HCT116 (cell line): ENCODE data around the gene PITPNM1. TPM values are rescaled to one million over a fixed set of nuclear protein-coding genes. Genes with fewer than 3 reads are reported as not detected.

Experiments
- ATAC-seq: fragments of 200-7000 bp; cut with Tn5 transposase; 2 replicates; pipeline ENCODE4 v1.9.1; 2020; ENCODE audit warnings: mild to moderate bottlenecking, moderate library complexity
- BruUV-seq: library from RNA; stranded (reverse); fragments of 400-500 nt; replicated peaks from 2 replicates; lab custom pipeline; 2021; lab: Mats Ljungman, UMichigan
- CTCF ChIA-PET: fragments of 300-600 bp; sonication (Branson Sonifier 250); formaldehyde crosslinking; loops from one replicate; lab custom pipeline; 2021; ENCODE audit warnings: antibody characterized with exemption; lab: Charles Lee
- POLR2A ChIA-PET: fragments of 300-600, 350-600 bp; sonication (Branson Sonifier 250); formaldehyde crosslinking; loops from one replicate; lab custom pipeline; 2021; ENCODE audit warnings: antibody characterized with exemption; lab: Charles Lee
- RAD21 ChIA-PET, 2 experiments: fragments of 300-600 bp; sonication (Branson Sonifier 250); formaldehyde crosslinking; loops; one replicate each; lab custom pipeline; 2023; ENCODE audit warnings: low total read pairs in 2 of 2; ENCODE audit not compliant: uncharacterized antibody in 2 of 2, unreplicated experiment in 2 of 2, low non-redundant PET in 1 of 2; lab: Charles Lee
- DNase-seq: peaks from one replicate; pipeline ENCODE4 v3.0.0-alpha.2; 2010; ENCODE audit warnings: low read depth, low spot score
- H2AFZ ChIP-seq: fragments of 200-600 bp; shearing (Covaris generic), sonication (generic); 2 replicates; pipeline ENCODE4 v1.6.1; 2017; ENCODE audit warnings: low read depth, mixed run types, mixed read lengths, antibody characterized with exemption, low read length; ENCODE audit not compliant: poor library complexity, severe bottlenecking
- H3K27ac ChIP-seq: 2 replicates; pipeline ENCODE4 v1.5.1; 2012; ENCODE audit warnings: low read depth, low read length
- H3K27me3 ChIP-seq: fragments of 200-600 bp; sonication (generic); 2 replicates; pipeline ENCODE4 v1.6.1; 2016; ENCODE audit warnings: mixed run types, low read length, mixed read lengths; ENCODE audit not compliant: insufficient read depth
- H3K36me3 ChIP-seq, 2 experiments: fragments of 200-500 bp in 1 of 2; fragments of 200-600 bp in 1 of 2; sonication (Bioruptor generic) in 1 of 2; sonication (generic) in 1 of 2; 2 replicates each; pipeline versions ENCODE4 v1.5.1 to v1.6.1; 2014 to 2016; ENCODE audit warnings: low read length in 2 of 2, inconsistent platforms in 1 of 2, mixed read lengths in 1 of 2, mixed run types in 1 of 2; ENCODE audit not compliant: insufficient read depth in 2 of 2, control insufficient read depth in 1 of 2
- H3K4me1 ChIP-seq, 2 experiments: fragments of 200-600 bp in 1 of 2; sonication (generic) in 1 of 2; 2 replicates each; pipeline versions ENCODE4 v1.5.1 to v1.6.1; 2012 to 2017; ENCODE audit warnings: low read length in 2 of 2, inconsistent platforms in 1 of 2, mild to moderate bottlenecking in 1 of 2, mixed read lengths in 1 of 2, mixed run types in 1 of 2, moderate library complexity in 1 of 2; ENCODE audit not compliant: insufficient read depth in 2 of 2, control insufficient read depth in 1 of 2
- H3K4me2 ChIP-seq: fragments of 200-600 bp; sonication (generic); 2 replicates; pipeline ENCODE4 v1.6.1; 2017; ENCODE audit warnings: mixed run types, low read length, mixed read lengths
- H3K4me3 ChIP-seq, 2 experiments: fragments of 200-600 bp in 1 of 2; sonication (generic) in 1 of 2; replicated peaks in 1 of 2; 2 replicates each; pipeline ENCODE4 v1.5.1; 2011 to 2016; ENCODE audit warnings: low read length in 2 of 2, control low read depth in 1 of 2, low read depth in 1 of 2, mild to moderate bottlenecking in 1 of 2, mixed read lengths in 1 of 2, mixed run types in 1 of 2
- H3K79me2 ChIP-seq: fragments of 200-600 bp; sonication (generic); 2 replicates; pipeline ENCODE4 v1.6.1; 2017; ENCODE audit warnings: mild to moderate bottlenecking, mixed run types, low read length, moderate library complexity, mixed read lengths; ENCODE audit not compliant: insufficient read depth
- H3K9ac ChIP-seq: fragments of 200-600 bp; sonication (generic); 2 replicates; pipeline ENCODE4 v1.6.1; 2016; ENCODE audit warnings: low read length, mixed read lengths
- H3K9me2 ChIP-seq: fragments of 200-600 bp; sonication (generic), shearing (Covaris generic); 2 replicates; pipeline ENCODE4 v1.6.1; 2017; ENCODE audit warnings: mixed run types, mild to moderate bottlenecking, moderate library complexity; ENCODE audit not compliant: insufficient read depth
- H3K9me3 ChIP-seq, 2 experiments: fragments of 200-500 bp in 1 of 2; fragments of 200-600 bp in 1 of 2; sonication (Bioruptor generic) in 1 of 2; sonication (generic) in 1 of 2; 2 replicates each; pipeline ENCODE4 v1.6.1; 2014 to 2017; ENCODE audit warnings: low read length in 2 of 2, mixed read lengths in 2 of 2, inconsistent platforms in 1 of 2, low read depth in 1 of 2, mild to moderate bottlenecking in 1 of 2, mixed run types in 1 of 2, moderate library complexity in 1 of 2; ENCODE audit not compliant: control insufficient read depth in 1 of 2, insufficient read depth in 1 of 2
- H4K20me1 ChIP-seq: fragments of 200-600 bp; sonication (generic), shearing (Covaris generic); 2 replicates; pipeline ENCODE4 v1.6.1; 2017; ENCODE audit warnings: mixed run types, mild to moderate bottlenecking, moderate library complexity; ENCODE audit not compliant: insufficient read depth
- ATF3 ChIP-seq: IDR thresholded peaks from 2 replicates; pipeline ENCODE4 v1.6.1; 2012
- CEBPB ChIP-seq: IDR thresholded peaks from 2 replicates; pipeline ENCODE4 v1.6.1; 2012; ENCODE audit warnings: low read depth
- CTCF ChIP-seq, 3 experiments: fragments of 200-600 bp in 1 of 3; sonication (generic) in 1 of 3; IDR thresholded peaks in 2 of 3; conservative IDR thresholded peaks in 1 of 3; 2 replicates each; pipeline ENCODE4 v1.5.1; 2012 to 2017; ENCODE audit warnings: low read depth in 2 of 3, low read length in 2 of 3, antibody characterized with exemption in 1 of 3, borderline replicate concordance in 1 of 3, control low read depth in 1 of 3, mild to moderate bottlenecking in 1 of 3, mixed read lengths in 1 of 3, mixed run types in 1 of 3, moderate library complexity in 1 of 3; ENCODE audit not compliant: insufficient read depth in 1 of 3
- EGR1 ChIP-seq: IDR thresholded peaks from 2 replicates; pipeline ENCODE4 v1.6.1; 2012; ENCODE audit warnings: low read depth
- EZH2 ChIP-seq: fragments of 200-600 bp; sonication (generic); IDR thresholded peaks from 2 replicates; pipeline ENCODE4 v1.6.1; 2017; ENCODE audit warnings: antibody characterized with exemption, mixed run types
- EZH2phosphoT487 ChIP-seq: fragments of 200-600 bp; IDR thresholded peaks from 2 replicates; pipeline ENCODE4 v1.6.1; 2018; ENCODE audit warnings: antibody characterized with exemption, borderline replicate concordance
- JUND ChIP-seq: IDR thresholded peaks from 2 replicates; pipeline ENCODE4 v1.6.1; 2012
- MAX ChIP-seq: IDR thresholded peaks from 2 replicates; pipeline ENCODE4 v1.6.1; 2012
- POLR2A ChIP-seq: IDR thresholded peaks from 2 replicates; pipeline ENCODE4 v1.7.0; 2011; ENCODE audit warnings: borderline replicate concordance; ENCODE audit not compliant: insufficient read depth, insufficient read length; ENCODE audit errors: extremely low read depth
- POLR2AphosphoS5 ChIP-seq: IDR thresholded peaks from 2 replicates; pipeline ENCODE4 v1.6.1; 2011; ENCODE audit warnings: mild to moderate bottlenecking, low read depth, low read length, moderate library complexity
- RAD21 ChIP-seq: IDR thresholded peaks from 2 replicates; pipeline ENCODE4 v1.6.1; 2012; ENCODE audit warnings: low read depth, mild to moderate bottlenecking
- SIN3A ChIP-seq: IDR thresholded peaks from 2 replicates; pipeline ENCODE4 v1.6.1; 2012; ENCODE audit warnings: low read depth
- SP1 ChIP-seq: IDR thresholded peaks from 2 replicates; pipeline ENCODE4 v1.6.1; 2012; ENCODE audit warnings: low read depth
- SRF ChIP-seq: IDR thresholded peaks from 2 replicates; pipeline ENCODE4 v1.6.1; 2012; ENCODE audit warnings: low read depth
- YY1 ChIP-seq: IDR thresholded peaks from 2 replicates; pipeline ENCODE4 v1.6.1; 2011; ENCODE audit warnings: low read length, low read depth, moderate library complexity, mild to moderate bottlenecking; ENCODE audit not compliant: insufficient replicate concordance; ENCODE audit errors: extremely low read depth
- ZFX ChIP-seq: fragments of 450-650 bp; IDR thresholded peaks from 2 replicates; pipeline ENCODE4 v1.6.1; 2017
- ZNF274 ChIP-seq: fragments of 200-500 bp; sonication (Bioruptor generic); IDR thresholded peaks from 2 replicates; pipeline ENCODE4 v1.6.1; 2014; ENCODE audit warnings: mild to moderate bottlenecking, low read depth, low read length, inconsistent platforms
- intact Hi-C: fragments of 100-400 bp; cut with micrococcal nuclease; formaldehyde crosslinking; loops from 2 replicates; pipeline ENCODE4 v1.10.0; 2022
- total RNA-seq: library from RNA; stranded (reverse); gene quantifications from one replicate; pipeline ENCODE4 v1.2.1, GENCODE V29; 2021; ENCODE audit not compliant: unreplicated experiment

The PITPNM1 gene
- total RNA-seq, 1 experiment from 2014 or later = 79.5 TPM

- TF ChIP-seq CEBPB (no peak), EZH2phosphoT487 (no peak), POLR2A (no peak), ZNF274 (no peak), RAD21 (no peak), EGR1 (no peak), SP1 (no peak)
- TF ChIP-seq, all 23 proteins: peak for 0
Observed at GRCh38 chr11:67489203-67489884, 15.8 kb downstream of the PITPNM1 start (continued).

- CTCF ChIA-PET = interaction anchor here (1.2 kb wide), 1 partner anchor 85 kb away, joined by 3 read pairs; the partner anchor contains the start of gene PPP1CA
- no peaks in the 10 kb centered on the region; a peak in 1 of 4 replicates for H3K36me3 ChIP-seq
Observed at GRCh38 chr11:67486481-67487195, 18.5 kb downstream of the PITPNM1 start.

More at GRCh38 chr11:67486481-67487195, 18.5 kb downstream of the PITPNM1 start:
- Histone ChIP-seq H4K20me1 (no peaks in the 10 kb centered on the region), H3K9me3 (no peaks in the 10 kb centered on the region), H3K4me1 (peaks cover 7 to 28% of the 10 kb centered on the region in 2 experiments; a peak in 3 of 4 replicates), H3K9ac (no peak overlapping the region), H3K27ac (peak overlapping the region; percentile 25; the same call in 1 of the 2 replicates), H3K4me2 (peak overlapping the region; percentile 36), H3K79me2 (peaks cover 7% of the 10 kb centered on the region; the same call in 1 of the 2 replicates), H3K4me3 (no peak overlapping the region), H2AFZ (no peak overlapping the region), H3K9me2 (no peaks in the 10 kb centered on the region), H3K27me3 (no peaks in the 10 kb centered on the region)
- intact Hi-C loops = no loop called here
- ATAC-seq (no peak), DNase-seq (no peak)
- TF ChIP-seq RAD21 = no peak
- no peak for TF ChIP-seq POLR2AphosphoS5
- TF ChIP-seq EGR1 = no peak
- TF ChIP-seq YY1 = no peak
- TF ChIP-seq JUND = no peak
- TF ChIP-seq ZFX = no peak
- TF ChIP-seq CTCF (IDR thresholded peaks at IDR 0.05 in 2 of 3, conservative IDR thresholded peaks at IDR 0.05 in 1 of 3; ENCODE audit: borderline replicate concordance in 1 of 3, insufficient read depth in 1 of 3, low read depth in 2 of 3, low read length in 2 of 3) = no peak
- no peak for TF ChIP-seq ZNF274
- no peak for TF ChIP-seq MAX
- TF ChIP-seq SIN3A = no peak
- TF ChIP-seq ATF3 = no peak
- no peak for TF ChIP-seq SRF
- TF ChIP-seq EZH2 = no peak
- RAD21 ChIA-PET = no interaction called here
- POLR2A ChIA-PET = interaction anchor here (0.6 kb wide), 1 partner anchor 59 kb away, joined by 3 read pairs; no protein-coding TSS in a partner anchor
- BruUV-seq = no TSS peak
